Measurements from ENCODE around the gene TEX13B.

Gene TEX13B

DNA sequence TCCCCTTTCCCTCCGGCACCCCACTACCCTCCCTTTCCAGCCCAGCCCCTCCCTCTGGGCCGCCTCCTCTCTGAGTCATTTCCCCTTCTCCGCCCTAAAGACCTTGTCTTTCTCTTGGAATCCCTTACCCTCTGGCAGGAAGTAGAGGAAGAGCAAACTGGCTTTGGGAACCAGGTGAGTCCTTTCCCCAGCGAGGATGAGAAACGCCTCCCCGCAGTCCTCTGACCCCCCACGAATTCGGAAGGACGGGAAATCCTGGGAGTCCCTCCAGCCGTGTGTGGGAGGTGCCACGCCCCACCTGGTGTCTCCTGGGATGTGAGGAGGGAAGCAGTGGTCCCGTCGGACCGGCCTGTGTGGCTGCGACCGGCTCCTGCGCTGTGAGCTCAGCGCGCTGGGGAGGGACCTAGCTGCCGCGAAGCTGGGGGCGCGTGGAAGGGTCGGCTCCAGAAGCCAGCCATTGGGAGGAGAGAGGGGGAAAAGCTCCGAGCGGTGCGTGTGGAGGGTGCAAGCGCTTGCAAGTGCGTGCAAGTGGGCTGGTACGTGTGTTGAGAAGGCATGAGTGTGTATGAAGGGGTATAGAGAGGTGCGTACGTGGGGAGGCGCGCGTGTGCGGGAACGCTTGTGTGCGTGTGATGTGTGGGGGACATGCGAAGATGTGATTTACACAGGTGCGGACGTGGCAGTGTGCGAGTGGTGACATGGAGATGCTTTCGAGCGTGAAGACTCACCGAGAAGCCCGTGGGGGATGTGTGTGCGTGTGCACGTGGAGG, 46.3 kb downstream of the TEX13B start:
- DNase-seq, result no peak

DNA sequence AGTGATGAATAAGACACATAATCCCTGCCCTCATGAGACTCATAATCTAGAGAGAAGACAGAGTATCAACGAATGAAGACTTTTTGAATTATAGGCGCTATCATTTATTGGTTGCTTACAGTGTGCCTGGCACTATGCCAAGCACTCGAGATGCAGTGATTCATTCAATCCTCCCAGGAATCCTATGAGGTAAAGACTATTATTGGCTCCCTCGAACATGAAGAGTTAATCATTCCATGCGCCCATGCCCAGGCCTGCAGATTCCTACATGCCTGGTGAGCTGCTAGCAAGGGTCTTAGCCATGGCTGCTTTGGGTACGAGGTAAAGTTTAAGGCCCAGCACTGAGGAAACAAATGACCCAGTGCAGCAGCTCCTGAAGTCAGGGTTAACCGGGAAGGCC, 47.0 kb downstream of the TEX13B start:
- DNase-seq, result no peak

DNA sequence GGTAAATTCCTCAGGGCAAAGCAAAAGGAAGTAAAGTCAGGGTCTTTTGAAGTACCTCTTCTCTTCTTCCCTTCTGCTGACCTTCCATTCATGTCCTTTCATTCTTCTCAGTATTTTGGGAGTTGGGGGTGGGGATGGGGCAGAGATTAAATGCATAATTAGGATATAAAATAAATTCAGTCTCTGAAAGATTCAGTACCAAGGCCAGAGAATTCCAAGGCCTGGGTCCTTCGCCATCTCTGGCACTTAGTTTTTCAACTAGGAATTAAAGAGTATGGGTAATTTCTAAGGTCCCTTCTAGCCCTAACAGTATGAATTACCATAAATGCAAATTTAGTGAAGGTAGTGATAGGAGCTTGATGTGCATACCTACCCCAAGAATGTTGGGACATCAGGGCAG, 47.9 kb downstream of the TEX13B start:
- DNase-seq, result no peak
